ENCODE data around the gene SYCE3.

- TF ChIP-seq, protein P1, sequence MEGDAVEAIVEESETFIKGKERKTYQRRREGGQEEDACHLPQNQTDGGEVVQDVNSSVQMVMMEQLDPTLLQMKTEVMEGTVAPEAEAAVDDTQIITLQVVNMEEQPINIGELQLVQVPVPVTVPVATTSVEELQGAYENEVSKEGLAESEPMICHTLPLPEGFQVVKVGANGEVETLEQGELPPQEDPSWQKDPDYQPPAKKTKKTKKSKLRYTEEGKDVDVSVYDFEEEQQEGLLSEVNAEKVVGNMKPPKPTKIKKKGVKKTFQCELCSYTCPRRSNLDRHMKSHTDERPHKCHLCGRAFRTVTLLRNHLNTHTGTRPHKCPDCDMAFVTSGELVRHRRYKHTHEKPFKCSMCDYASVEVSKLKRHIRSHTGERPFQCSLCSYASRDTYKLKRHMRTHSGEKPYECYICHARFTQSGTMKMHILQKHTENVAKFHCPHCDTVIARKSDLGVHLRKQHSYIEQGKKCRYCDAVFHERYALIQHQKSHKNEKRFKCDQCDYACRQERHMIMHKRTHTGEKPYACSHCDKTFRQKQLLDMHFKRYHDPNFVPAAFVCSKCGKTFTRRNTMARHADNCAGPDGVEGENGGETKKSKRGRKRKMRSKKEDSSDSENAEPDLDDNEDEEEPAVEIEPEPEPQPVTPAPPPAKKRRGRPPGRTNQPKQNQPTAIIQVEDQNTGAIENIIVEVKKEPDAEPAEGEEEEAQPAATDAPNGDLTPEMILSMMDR (conservative IDR thresholded peaks at IDR 0.05; ENCODE audit: low read length), result no peak
- no peak for TF ChIP-seq EZH2phosphoT487 (IDR thresholded peaks at IDR 0.05; ENCODE audit: borderline replicate concordance, low read depth, low read length)
Observed at GRCh38 chr22:50583294-50583861, 20.7 kb upstream of the SYCE3 start.

Data from OCI-LY7 (cell line).